GM21367 (cell line): ENCODE results near the gene ASB15.

ENCODE experiments used
- ATAC-seq: cut with Tn5 transposase; IDR thresholded peaks from one replicate; pipeline ENCODE4 v1.9.1; 2021; ENCODE audit not compliant: unreplicated experiment

ASB15 gene

GRCh38 chr7:123662293-123662692, 60.7 kb downstream of the ASB15 start:
- ATAC-seq, result no peak

GRCh38 chr7:123662755-123663154, 61.1 kb downstream of the ASB15 start:
- ATAC-seq, result no peak

- no peak for ATAC-seq
These were observed 61.6 kb downstream of the ASB15 start for GRCh38 chr7:123663200-123663599.

- no peak for ATAC-seq
These were observed 63.5 kb downstream of the ASB15 start for GRCh38 chr7:123665157-123665556.

DNA sequence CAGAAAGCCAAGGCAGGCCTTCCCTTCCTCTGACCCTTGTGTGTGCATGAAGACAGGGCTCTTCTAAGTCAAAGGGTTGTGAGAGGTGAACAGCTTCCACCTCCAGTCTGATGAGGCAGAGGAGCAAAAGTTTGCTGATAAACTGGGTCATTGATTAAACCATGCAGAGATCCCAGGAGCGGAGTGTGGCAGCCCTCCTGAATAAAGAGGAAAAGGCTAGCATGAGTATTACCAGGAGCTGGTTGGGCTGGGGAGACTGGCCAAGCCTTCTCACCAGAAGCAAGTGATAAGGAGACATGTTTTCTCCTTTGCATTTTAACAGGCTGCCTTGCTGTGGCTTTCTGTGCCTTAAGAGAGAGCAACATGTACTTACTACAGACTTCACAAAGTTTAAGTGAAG, 64.3 kb downstream of the ASB15 start:
- no peak for ATAC-seq

DNA sequence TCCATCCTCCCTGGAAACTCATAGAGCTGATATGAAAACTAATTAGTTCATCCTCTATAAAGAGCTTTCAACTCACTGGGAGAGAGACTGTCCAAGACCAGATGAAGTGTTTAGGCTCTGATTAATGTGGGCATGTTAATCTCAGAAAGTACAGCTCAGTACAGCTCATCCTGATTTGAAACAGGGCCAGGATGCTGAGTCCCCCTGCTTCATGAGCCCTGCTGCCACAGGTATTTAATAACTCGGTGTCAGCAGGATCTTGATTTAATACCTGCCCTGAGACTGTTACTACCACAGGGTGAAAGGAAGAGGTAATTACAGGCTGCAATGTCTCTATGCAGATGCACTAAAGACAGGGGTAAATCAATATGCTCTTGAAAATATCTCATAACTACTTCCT, 64.9 kb downstream of the ASB15 start:
- no peak for ATAC-seq

DNA sequence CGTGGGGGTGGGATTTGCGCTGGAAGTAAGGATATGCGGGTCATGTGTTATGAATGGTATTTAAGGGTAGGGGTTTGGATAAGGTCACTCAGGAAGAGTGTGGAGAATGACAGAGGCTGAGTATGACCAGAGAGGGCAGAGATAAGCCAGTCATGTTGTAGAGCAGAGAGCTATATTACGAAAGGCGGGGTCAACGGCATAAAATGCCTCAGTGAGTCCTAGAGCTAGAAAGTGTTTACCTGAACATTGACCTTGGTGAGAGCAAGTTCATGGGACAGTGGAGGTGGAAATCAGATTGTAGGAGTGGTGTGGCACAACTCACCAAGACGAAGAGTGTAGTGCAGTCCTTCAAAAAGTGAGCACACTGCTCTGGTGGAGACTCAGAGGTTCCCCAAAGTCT, 67.9 kb downstream of the ASB15 start:
- ATAC-seq, result no peak

- no peak for ATAC-seq
These were observed 71.6 kb downstream of the ASB15 start for GRCh38 chr7:123673137-123673732.

DNA sequence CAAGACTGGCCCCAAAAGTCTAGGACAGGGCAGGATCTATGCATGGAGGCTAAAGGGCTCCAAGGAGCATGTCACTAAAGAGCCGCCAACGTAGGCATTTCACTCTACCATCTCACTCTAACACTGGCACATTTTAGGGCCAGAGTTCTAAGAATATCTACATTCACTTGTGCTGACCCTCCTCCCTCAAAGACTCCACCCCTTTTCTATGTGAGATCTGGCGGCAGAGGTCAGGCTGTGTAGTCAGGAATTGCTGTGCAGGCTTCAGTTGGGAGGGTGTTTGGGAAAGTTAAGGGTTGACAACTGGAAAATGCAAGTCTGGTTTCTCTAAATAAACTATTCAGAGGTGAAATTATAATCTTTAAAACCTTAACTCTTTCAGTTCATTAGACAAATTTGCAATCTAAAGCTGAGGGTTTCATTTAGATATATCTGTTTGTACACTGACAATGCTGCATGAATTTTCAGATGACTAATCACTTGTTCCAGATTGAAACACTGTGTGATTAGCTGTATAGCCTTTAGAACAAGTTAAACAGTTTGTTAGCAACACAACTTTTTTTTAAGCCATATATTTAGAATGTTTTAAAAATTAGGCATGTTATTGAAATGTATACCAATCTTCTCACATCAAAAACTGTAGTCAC, 72.3 kb downstream of the ASB15 start:
- no peak for ATAC-seq

DNA sequence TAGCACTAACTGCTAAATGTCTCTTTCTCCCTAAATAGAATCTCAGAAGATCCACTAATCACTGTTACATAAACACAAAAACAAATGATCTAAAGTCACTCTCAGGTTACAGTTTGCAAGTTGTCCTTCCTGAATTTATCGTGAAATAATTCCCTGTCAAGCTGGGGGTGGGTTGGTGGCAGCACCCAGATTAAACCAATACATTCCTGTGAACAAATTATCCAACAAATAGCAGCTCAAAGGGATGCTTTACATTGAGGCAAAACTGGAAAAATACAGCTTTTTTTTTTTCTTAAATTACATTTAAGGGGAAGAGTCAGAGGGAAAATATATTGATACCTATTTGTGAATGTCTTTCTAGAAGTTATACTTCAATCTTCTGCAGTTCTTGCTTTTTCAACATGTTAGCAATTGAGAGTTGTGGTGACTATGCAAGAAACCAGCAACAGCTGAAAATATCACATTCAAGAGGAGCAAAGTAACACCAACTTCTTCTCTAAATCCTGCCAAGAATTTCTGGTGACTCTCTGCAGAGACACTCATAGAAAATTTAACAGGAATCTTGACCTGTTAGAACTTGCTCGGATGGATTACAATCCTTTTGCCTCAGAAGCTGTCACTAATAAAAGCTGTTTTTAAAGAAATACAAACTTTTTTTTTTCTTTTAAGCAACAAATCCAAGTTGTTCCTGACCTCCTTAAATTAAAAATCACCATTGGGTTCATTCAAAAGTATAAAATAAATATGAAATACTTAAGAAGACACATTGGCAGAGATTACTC, 73.0 kb downstream of the ASB15 start:
- ATAC-seq, result no peak

DNA sequence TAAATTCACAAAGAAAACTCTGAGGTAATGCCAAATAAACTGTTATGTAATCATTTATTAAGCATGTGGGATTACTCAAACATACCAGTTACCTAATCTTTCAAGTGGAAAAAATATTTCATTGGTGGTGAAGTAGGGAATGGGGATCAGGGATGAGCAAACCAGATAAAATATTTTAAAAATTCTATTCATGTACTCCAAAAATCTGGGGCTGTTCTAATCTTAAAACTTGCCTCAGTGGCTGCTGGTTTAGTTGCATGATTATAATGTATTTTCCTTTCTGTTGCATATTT, 73.5 kb downstream of the ASB15 start:
- ATAC-seq, result no peak

GRCh38 chr7:123677061-123677715, 75.6 kb downstream of the ASB15 start:
- ATAC-seq, result no peak

- ATAC-seq, result no peak
These were observed 78.0 kb downstream of the ASB15 start for GRCh38 chr7:123679614-123680013.

GRCh38 chr7:123680580-123680979, 79.0 kb downstream of the ASB15 start:
- no peak for ATAC-seq

GRCh38 chr7:123681561-123681960, 79.9 kb downstream of the ASB15 start:
- no peak for ATAC-seq

GRCh38 chr7:123682690-123683089, 81.1 kb downstream of the ASB15 start:
- peak; percentile 75 for ATAC-seq

- no peak for ATAC-seq
These were observed 85.5 kb downstream of the ASB15 start for GRCh38 chr7:123687161-123687560.

GRCh38 chr7:123687727-123688126, 86.1 kb downstream of the ASB15 start:
- ATAC-seq, result no peak
